Esophagus muscularis mucosa (tissue), 4 donors: ENCODE results near the gene ENTPD6. TPM values are rescaled to one million over a fixed set of nuclear protein-coding genes. Genes with fewer than 3 reads are reported as not detected.
A peak's percentile ranks its signal among the peaks of the same experiment; 100 is the strongest.
"Not testable (repeated sequence)": the region's sequence is repeated elsewhere in the genome, so short reads cannot be mapped to it uniquely, and the experiment has no call there.

Experiments used
- DNase-seq: peaks from one replicate; pipeline ENCODE4 v3.0.0-alpha.2; 2017; ENCODE audit errors: extremely low spot score
- H3K27ac ChIP-seq, 4 donors: fragments of 200-600 bp; sonication (generic); replicated peaks in 1 of 4; 1 replicate in 3 of 4; 2 replicates in 1 of 4; pipeline ENCODE4 v1.5.1; 2016 to 2019; ENCODE audit warnings: mild to moderate bottlenecking in 1 of 4
- H3K27me3 ChIP-seq, 4 donors: fragments of 200-600 bp; sonication (generic); one replicate each; pipeline versions ENCODE4 v1.5.1 to v1.6.0; 2016 to 2019
- H3K36me3 ChIP-seq, 4 donors: fragments of 200-600 bp; sonication (generic); one replicate each; pipeline ENCODE4 v1.5.1; 2016 to 2019
- H3K4me1 ChIP-seq, 4 donors: fragments of 200-600 bp; sonication (generic); one replicate each; pipeline ENCODE4 v1.5.1; 2016 to 2019
- H3K4me3 ChIP-seq, 4 donors: fragments of 200-600 bp; sonication (generic); 1 replicate in 2 of 4; 2 replicates in 2 of 4; pipeline ENCODE4 v1.5.1; 2016 to 2019; ENCODE audit warnings: mild to moderate bottlenecking in 4 of 4, moderate library complexity in 1 of 4
- H3K9me3 ChIP-seq, 4 donors: fragments of 200-600 bp; sonication (generic); 1 replicate in 3 of 4; 2 replicates in 1 of 4; pipeline ENCODE4 v1.5.1; 2016 to 2019
- EP300 ChIP-seq: sonication (generic); formaldehyde crosslinking; IDR thresholded peaks from one replicate; pipeline ENCODE4 v1.6.1; 2017; ENCODE audit warnings: antibody characterized with exemption
- POLR2A ChIP-seq: fragments of 450-650 bp; IDR thresholded peaks from one replicate; pipeline ENCODE4 v1.6.1; 2017; ENCODE audit warnings: antibody characterized with exemption, moderate library complexity, mild to moderate bottlenecking, low read depth
- POLR2AphosphoS5 ChIP-seq, 2 donors: sonication (generic); formaldehyde crosslinking; IDR thresholded peaks; one replicate each; pipeline ENCODE4 v1.6.1; 2017; ENCODE audit warnings: antibody characterized with exemption in 2 of 2
- WGBS: methylation state at CpG from one replicate; pipeline ENCODE4 v1.1.5; 2018; 5-methylcytosine and 5-hydroxymethylcytosine counted together
- intact Hi-C: fragments of 100-400 bp; cut with DNase I; formaldehyde crosslinking; loops from one replicate; pipeline ENCODE4 v1.15.1; 2023
- total RNA-seq, 4 donors: library from RNA; depleted of rRNA; stranded (reverse); fragments of >200 nt; gene quantifications; one replicate each; pipeline versions ENCODE4 v1.1.0 to v1.2.1, GENCODE V29; 2016
- TF ChIP-seq, protein P1 (sequence below), 3 experiments: fragments of 200-600 bp in 2 of 3; fragments of 450-650 bp in 1 of 3; sonication (generic) in 2 of 3; IDR thresholded peaks; one replicate each; pipeline ENCODE4 v1.5.1; 2017 to 2019; ENCODE audit warnings: antibody characterized with exemption in 3 of 3, mild to moderate bottlenecking in 2 of 3, moderate library complexity in 1 of 3

The ENTPD6 gene
- total RNA-seq, 4 donors from 2014 or later = 39.0 to 44.1 (median 43.5) TPM

DNA sequence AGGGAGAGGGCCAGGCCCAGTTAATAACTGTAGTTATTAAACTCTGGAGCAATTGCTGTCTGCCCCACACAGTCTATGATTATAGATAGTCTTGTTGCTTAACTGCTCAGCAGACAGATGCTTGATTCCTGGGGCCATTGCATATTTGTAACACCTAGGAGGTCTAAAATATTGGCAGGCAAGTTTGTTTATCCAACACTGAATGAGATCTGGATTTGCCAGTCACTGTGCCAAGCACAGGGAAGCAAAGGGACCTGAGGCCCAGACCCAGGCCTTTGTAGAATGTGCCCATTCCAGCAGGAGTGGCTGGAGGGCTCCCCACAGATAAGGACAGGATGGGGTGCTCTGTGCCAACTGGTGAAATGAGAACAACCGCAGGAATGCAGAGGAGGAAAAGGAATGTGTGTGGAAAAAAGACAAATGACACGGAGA lies 17.6 kb upstream of the ENTPD6 start:
- TF ChIP-seq, protein P1, sequence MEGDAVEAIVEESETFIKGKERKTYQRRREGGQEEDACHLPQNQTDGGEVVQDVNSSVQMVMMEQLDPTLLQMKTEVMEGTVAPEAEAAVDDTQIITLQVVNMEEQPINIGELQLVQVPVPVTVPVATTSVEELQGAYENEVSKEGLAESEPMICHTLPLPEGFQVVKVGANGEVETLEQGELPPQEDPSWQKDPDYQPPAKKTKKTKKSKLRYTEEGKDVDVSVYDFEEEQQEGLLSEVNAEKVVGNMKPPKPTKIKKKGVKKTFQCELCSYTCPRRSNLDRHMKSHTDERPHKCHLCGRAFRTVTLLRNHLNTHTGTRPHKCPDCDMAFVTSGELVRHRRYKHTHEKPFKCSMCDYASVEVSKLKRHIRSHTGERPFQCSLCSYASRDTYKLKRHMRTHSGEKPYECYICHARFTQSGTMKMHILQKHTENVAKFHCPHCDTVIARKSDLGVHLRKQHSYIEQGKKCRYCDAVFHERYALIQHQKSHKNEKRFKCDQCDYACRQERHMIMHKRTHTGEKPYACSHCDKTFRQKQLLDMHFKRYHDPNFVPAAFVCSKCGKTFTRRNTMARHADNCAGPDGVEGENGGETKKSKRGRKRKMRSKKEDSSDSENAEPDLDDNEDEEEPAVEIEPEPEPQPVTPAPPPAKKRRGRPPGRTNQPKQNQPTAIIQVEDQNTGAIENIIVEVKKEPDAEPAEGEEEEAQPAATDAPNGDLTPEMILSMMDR (IDR thresholded peaks at IDR 0.05) = no peak
- TF ChIP-seq POLR2AphosphoS5 (IDR thresholded peaks at IDR 0.05) (no peak), EP300 (no peak), POLR2A (no peak)
- Histone ChIP-seq H3K27me3 (no peaks in the 10 kb centered on the region), H3K27ac (peak overlapping the region in 3 of 4 donors; percentile 11 to 74 (median 33)), H3K4me1 (peaks cover 6 to 21% (median 20%) of the 10 kb centered on the region in 4 donors), H3K4me3 (no peak overlapping the region), H3K36me3 (no peaks in the 10 kb centered on the region), H3K9me3 (peaks cover 0 to 5% (median under 1%) of the 10 kb centered on the region in 4 donors)
- intact Hi-C loops = loop anchor here (5.0 kb wide), 2 partner anchors 96 to 181 kb away; partner anchors contain the start of gene VSX1
- DNase-seq = no peak
- WGBS = 79% methylated on average over 2 of the region's 2 CpGs

DNA sequence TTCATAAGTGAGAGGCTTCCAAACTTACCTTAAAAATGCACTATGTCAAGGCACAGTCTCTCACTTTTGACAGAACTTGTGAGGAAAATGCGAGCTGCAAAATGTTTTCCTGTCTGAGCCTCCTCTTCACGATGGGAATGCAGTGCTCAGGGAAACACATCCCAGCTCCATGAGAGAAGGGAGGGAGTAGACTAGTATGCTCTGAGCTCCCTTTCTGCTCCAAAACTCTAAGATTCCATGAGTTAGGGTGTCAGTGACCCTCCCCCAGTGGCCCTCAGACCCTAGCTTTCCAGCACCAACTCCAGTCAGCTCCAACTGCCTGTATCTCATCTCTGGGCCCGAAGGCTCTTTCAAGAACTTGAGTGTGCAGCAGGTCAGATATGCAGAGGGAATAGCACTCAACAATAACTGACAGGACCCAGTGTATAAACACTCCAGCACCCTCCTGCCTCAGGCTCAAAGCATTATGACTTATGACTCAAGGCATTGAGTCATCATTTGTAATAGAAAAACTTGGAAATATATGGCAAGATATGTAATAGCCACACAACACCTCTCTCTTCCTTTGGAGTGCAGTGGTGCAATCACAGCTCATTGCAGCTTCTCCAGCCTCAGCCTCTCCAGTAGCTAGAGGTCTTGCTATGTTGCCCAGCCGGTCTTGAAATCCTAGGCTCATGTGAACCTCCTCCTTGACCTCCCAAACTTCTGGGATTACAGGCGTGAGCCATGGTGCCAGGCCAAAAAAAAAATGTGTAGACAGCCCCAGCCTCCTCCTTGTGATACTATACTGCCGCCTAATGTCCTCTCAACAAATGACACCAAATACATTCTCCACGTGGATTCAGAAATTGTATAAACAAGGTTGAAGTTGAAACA lies 16.7 kb upstream of the ENTPD6 start:
- no peak overlapping the region for H3K4me3 ChIP-seq
- 32% methylated on average over 7 of the region's 7 CpGs for WGBS
- TF ChIP-seq, protein P1 (IDR thresholded peaks at IDR 0.05) = peak; percentile 71 to 79 (median 79)
- no peak for TF ChIP-seq EP300
- TF ChIP-seq POLR2AphosphoS5 (IDR thresholded peaks at IDR 0.05) = peak; percentile 21 to 66
- TF ChIP-seq POLR2A = no peak
- peaks cover 6 to 21% (median 20%) of the 10 kb centered on the region in 4 donors for H3K4me1 ChIP-seq
- DNase-seq = no peak
- no peaks in the 10 kb centered on the region for H3K27me3 ChIP-seq
- peaks cover 0 to 10% (median 2%) of the 10 kb centered on the region in 4 donors for H3K9me3 ChIP-seq
- H3K27ac ChIP-seq = peak overlapping the region; percentile 46 to 74 (median 62)
- intact Hi-C loops = loop anchor here (5.0 kb wide), 2 partner anchors 96 to 182 kb away; partner anchors contain the start of gene VSX1
- no peaks in the 10 kb centered on the region for H3K36me3 ChIP-seq

DNA sequence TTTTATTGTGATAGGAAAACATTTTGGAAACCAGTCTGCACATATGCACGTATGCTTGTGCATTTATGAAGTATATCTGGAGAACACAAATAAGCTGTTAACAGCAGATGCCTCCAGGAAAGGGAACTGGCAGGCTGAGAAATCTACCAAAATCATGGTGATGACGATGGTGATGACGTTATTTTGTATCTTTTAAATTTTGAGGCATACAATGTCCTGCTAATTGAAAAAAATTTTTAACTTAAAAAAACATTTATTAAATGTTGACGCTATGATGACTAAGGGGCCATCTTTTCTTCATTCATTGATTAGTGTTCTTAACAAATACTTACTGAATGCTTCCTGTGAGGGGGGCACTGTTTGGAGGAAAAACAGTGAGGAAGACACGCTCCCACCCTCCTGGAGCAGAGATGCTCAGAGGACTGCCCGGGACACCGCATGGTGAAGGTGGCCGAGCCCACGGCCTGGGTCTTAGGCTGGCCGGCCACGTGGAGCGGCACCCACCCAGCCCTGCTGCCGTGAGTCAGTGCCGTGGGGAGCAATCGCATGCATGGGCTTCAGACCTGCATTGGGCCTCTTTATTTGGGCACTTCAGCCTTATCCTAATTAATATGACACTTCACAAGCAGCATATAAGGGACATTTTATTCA lies 15.9 kb upstream of the ENTPD6 start:
- no peaks in the 10 kb centered on the region for H3K27me3 ChIP-seq
- no peak for TF ChIP-seq POLR2A
- no peak for TF ChIP-seq POLR2AphosphoS5 (IDR thresholded peaks at IDR 0.05)
- TF ChIP-seq, protein P1 (IDR thresholded peaks at IDR 0.05) = no peak
- no peak for TF ChIP-seq EP300
- H3K4me1 ChIP-seq = peaks cover 6 to 21% (median 20%) of the 10 kb centered on the region in 4 donors
- H3K4me3 ChIP-seq = no peak overlapping the region
- H3K9me3 ChIP-seq = peaks cover 0 to 10% (median 2%) of the 10 kb centered on the region in 4 donors
- H3K27ac ChIP-seq = peak overlapping the region; percentile 46 to 74 (median 62)
- H3K36me3 ChIP-seq = no peaks in the 10 kb centered on the region
- 68% methylated on average over 14 of the region's 15 CpGs for WGBS
- no peak for DNase-seq
- intact Hi-C loops = loop anchor here (5.0 kb wide), 2 partner anchors 97 to 182 kb away; partner anchors contain the start of gene VSX1

DNA sequence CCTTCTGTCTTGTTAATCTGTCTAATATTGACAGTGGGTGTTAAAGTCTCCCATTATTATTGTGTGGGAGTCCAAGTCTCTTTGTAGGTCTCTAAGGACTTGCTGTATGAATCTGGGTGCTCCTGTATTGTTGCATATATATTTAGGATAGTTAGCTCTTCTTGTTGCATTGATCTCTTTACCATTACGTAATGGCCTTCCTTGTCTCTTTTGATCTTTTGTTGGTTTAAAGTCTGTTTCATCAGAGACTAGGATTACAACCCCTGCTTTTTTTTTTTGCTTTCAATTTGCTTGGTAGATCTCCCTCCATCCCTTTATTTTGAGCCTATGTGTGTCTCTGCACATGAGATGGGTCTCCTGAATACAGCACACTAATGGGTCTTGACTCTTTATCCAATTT lies 11.1 kb upstream of the ENTPD6 start:
- peaks cover 0 to 10% (median 2%) of the 10 kb centered on the region in 4 donors for H3K9me3 ChIP-seq
- intact Hi-C loops, H3K27ac ChIP-seq, H3K36me3 ChIP-seq, H3K4me1 ChIP-seq, DNase-seq, H3K4me3 ChIP-seq, H3K27me3 ChIP-seq: not testable (repeated sequence)
- 88% methylated on average over 1 of the region's 1 CpG for WGBS

DNA sequence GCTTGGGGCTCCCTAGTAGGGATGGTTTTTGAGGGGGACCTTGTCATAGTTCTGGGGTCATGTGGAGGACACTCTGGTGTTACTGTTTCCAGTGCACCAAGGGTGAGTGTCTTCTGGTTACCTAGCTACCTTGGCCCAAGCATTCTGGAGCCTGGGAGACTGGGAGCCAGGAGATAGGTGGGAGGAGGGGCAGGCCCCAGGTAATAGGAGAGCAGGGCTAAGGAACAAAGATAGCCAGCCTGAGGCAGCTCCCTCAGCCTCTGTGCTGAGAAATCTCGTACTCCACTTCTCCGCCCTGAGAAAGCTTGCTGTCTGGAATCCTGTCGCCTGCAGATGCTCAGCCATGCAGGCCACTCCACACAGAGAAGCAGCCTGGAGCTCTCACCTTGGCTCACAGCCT lies 8.3 kb upstream of the ENTPD6 start:
- H3K27me3 ChIP-seq = peaks cover 0 to 8% (median 0%) of the 10 kb centered on the region in 4 donors
- intact Hi-C loops = no loop called here

More for the DNA sequence above, 8.3 kb upstream of the ENTPD6 start:
- no peak overlapping the region for H3K4me3 ChIP-seq
- H3K9me3 ChIP-seq = peaks cover 0 to 10% (median 2%) of the 10 kb centered on the region in 4 donors
- H3K4me1 ChIP-seq = peaks cover 0 to 4% (median 2%) of the 10 kb centered on the region in 4 donors
- no peak overlapping the region for H3K27ac ChIP-seq
- 89% methylated on average over 3 of the region's 3 CpGs for WGBS
- no peak for TF ChIP-seq POLR2AphosphoS5 (IDR thresholded peaks at IDR 0.05)
- TF ChIP-seq, protein P1 (IDR thresholded peaks at IDR 0.05) = no peak
- no peak for TF ChIP-seq POLR2A
- TF ChIP-seq EP300 = no peak
- no peaks in the 10 kb centered on the region for H3K36me3 ChIP-seq
- no peak for DNase-seq
